ENCODE data around the gene HEXB. TPM values are rescaled to one million over a fixed set of nuclear protein-coding genes. Genes with fewer than 3 reads are reported as not detected.
"Not testable (repeated sequence)": the region's sequence is repeated elsewhere in the genome, so short reads cannot be mapped to it uniquely, and the experiment has no call there.

HEXB gene
- total RNA-seq, 1 experiment from 2014 or later = 79.6 TPM

GRCh38 chr5:74670396-74671038 lies 14.5 kb upstream of the HEXB start:
- H3K27me3 ChIP-seq (ENCODE audit: control insufficient read depth, insufficient read depth, low read length) = no peaks in the 10 kb centered on the region
- DNase-seq = no peak

GRCh38 chr5:74672215-74672877 lies 12.7 kb upstream of the HEXB start:
- H3K27me3 ChIP-seq (ENCODE audit: control insufficient read depth, insufficient read depth, low read length) = no peaks in the 10 kb centered on the region
- no peaks in the 10 kb centered on the region for H3K36me3 ChIP-seq (replicated peaks; ENCODE audit: control insufficient read depth, insufficient read depth, low read length)
- no peak for DNase-seq
- no peak overlapping the region for H3K4me3 ChIP-seq (ENCODE audit: insufficient read depth, low read depth, low read length)

More at GRCh38 chr5:74670396-74671038, 14.5 kb upstream of the HEXB start:
- Histone ChIP-seq H3K4me3 (ENCODE audit: insufficient read depth, low read depth, low read length) (no peak overlapping the region), H3K36me3 (replicated peaks; ENCODE audit: control insufficient read depth, insufficient read depth, low read length) (no peaks in the 10 kb centered on the region)

GRCh38 chr5:74673011-74673790 lies 11.8 kb upstream of the HEXB start:
- Histone ChIP-seq H3K36me3 (replicated peaks; ENCODE audit: control insufficient read depth, insufficient read depth, low read length) (no peaks in the 10 kb centered on the region), H3K27me3 (ENCODE audit: control insufficient read depth, insufficient read depth, low read length) (no peaks in the 10 kb centered on the region)
- DNase-seq = peak; percentile 44

GRCh38 chr5:74676466-74676865 lies 8.6 kb upstream of the HEXB start:
- not testable (repeated sequence) for H3K4me3 ChIP-seq (ENCODE audit: insufficient read depth, low read depth, low read length); H3K27me3 ChIP-seq (ENCODE audit: control insufficient read depth, insufficient read depth, low read length); DNase-seq; H3K36me3 ChIP-seq (replicated peaks; ENCODE audit: control insufficient read depth, insufficient read depth, low read length)

More at GRCh38 chr5:74673011-74673790, 11.8 kb upstream of the HEXB start:
- no peak overlapping the region for H3K4me3 ChIP-seq (ENCODE audit: insufficient read depth, low read depth, low read length)

- H3K4me3 ChIP-seq (ENCODE audit: insufficient read depth, low read depth, low read length) = not testable (repeated sequence)
These were observed 6.9 kb upstream of the HEXB start for GRCh38 chr5:74678123-74678522.

GRCh38 chr5:74679300-74679699 lies 5.7 kb upstream of the HEXB start:
- H3K27me3 ChIP-seq (ENCODE audit: control insufficient read depth, insufficient read depth, low read length); H3K36me3 ChIP-seq (replicated peaks; ENCODE audit: control insufficient read depth, insufficient read depth, low read length); H3K4me3 ChIP-seq (ENCODE audit: insufficient read depth, low read depth, low read length); DNase-seq: not testable (repeated sequence)

More at GRCh38 chr5:74678123-74678522, 6.9 kb upstream of the HEXB start:
- H3K27me3 ChIP-seq (ENCODE audit: control insufficient read depth, insufficient read depth, low read length); H3K36me3 ChIP-seq (replicated peaks; ENCODE audit: control insufficient read depth, insufficient read depth, low read length); DNase-seq: not testable (repeated sequence)

- H3K4me3 ChIP-seq (ENCODE audit: insufficient read depth, low read depth, low read length) = no peak overlapping the region
- H3K36me3 ChIP-seq (replicated peaks; ENCODE audit: control insufficient read depth, insufficient read depth, low read length) = no peaks in the 10 kb centered on the region
- no peak for DNase-seq
- no peaks in the 10 kb centered on the region for H3K27me3 ChIP-seq (ENCODE audit: control insufficient read depth, insufficient read depth, low read length)
These were observed 5.1 kb upstream of the HEXB start for GRCh38 chr5:74679966-74680365.

- Histone ChIP-seq H3K4me3 (ENCODE audit: insufficient read depth, low read depth, low read length) (peak overlapping the region; percentile 89), H3K36me3 (replicated peaks; ENCODE audit: control insufficient read depth, insufficient read depth, low read length) (no peaks in the 10 kb centered on the region; the same call in 1 of the 2 replicates), H3K27me3 (ENCODE audit: control insufficient read depth, insufficient read depth, low read length) (no peaks in the 10 kb centered on the region; the same call in 1 of the 2 replicates)
- DNase-seq = no peak
These were observed 1.1 kb downstream of the HEXB start for GRCh38 chr5:74685979-74686631.

GRCh38 chr5:74686962-74687751 lies 2.1 kb downstream of the HEXB start:
- H3K36me3 ChIP-seq (replicated peaks; ENCODE audit: control insufficient read depth, insufficient read depth, low read length) = peaks cover 1% of the 10 kb centered on the region; the same call in 1 of the 2 replicates
- H3K27me3 ChIP-seq (ENCODE audit: control insufficient read depth, insufficient read depth, low read length) = no peaks in the 10 kb centered on the region; the same call in 1 of the 2 replicates
- H3K4me3 ChIP-seq (ENCODE audit: insufficient read depth, low read depth, low read length) = no peak overlapping the region
- DNase-seq = no peak

GRCh38 chr5:74693191-74693590 lies 8.2 kb downstream of the HEXB start:
- H3K4me3 ChIP-seq (ENCODE audit: insufficient read depth, low read depth, low read length) = no peak overlapping the region
- DNase-seq = no peak
- H3K36me3 ChIP-seq (replicated peaks; ENCODE audit: control insufficient read depth, insufficient read depth, low read length) = peaks cover 3% of the 10 kb centered on the region; the same call in 1 of the 2 replicates
- H3K27me3 ChIP-seq (ENCODE audit: control insufficient read depth, insufficient read depth, low read length) = no peaks in the 10 kb centered on the region

- H3K27me3 ChIP-seq (ENCODE audit: control insufficient read depth, insufficient read depth, low read length) = no peaks in the 10 kb centered on the region
- no peak for DNase-seq
- peaks cover 9% of the 10 kb centered on the region for H3K36me3 ChIP-seq (replicated peaks; ENCODE audit: control insufficient read depth, insufficient read depth, low read length)
- no peak overlapping the region for H3K4me3 ChIP-seq (ENCODE audit: insufficient read depth, low read depth, low read length)
These were observed 32.6 kb downstream of the HEXB start for GRCh38 chr5:74717596-74717995.

- DNase-seq = no peak
- no peak overlapping the region for H3K4me3 ChIP-seq (ENCODE audit: insufficient read depth, low read depth, low read length)
- H3K36me3 ChIP-seq (replicated peaks; ENCODE audit: control insufficient read depth, insufficient read depth, low read length) = peaks cover 14% of the 10 kb centered on the region
- H3K27me3 ChIP-seq (ENCODE audit: control insufficient read depth, insufficient read depth, low read length) = no peaks in the 10 kb centered on the region
These were observed 37.2 kb downstream of the HEXB start for GRCh38 chr5:74722271-74722670.

GRCh38 chr5:74725331-74725730 lies 40.3 kb downstream of the HEXB start:
- no peak overlapping the region for H3K4me3 ChIP-seq (ENCODE audit: insufficient read depth, low read depth, low read length)
- peaks cover 14% of the 10 kb centered on the region for H3K36me3 ChIP-seq (replicated peaks; ENCODE audit: control insufficient read depth, insufficient read depth, low read length)
- DNase-seq = no peak
- H3K27me3 ChIP-seq (ENCODE audit: control insufficient read depth, insufficient read depth, low read length) = no peaks in the 10 kb centered on the region

GRCh38 chr5:74736759-74737158 lies 51.7 kb downstream of the HEXB start:
- no peak for DNase-seq
- no peaks in the 10 kb centered on the region for H3K27me3 ChIP-seq (ENCODE audit: control insufficient read depth, insufficient read depth, low read length)
- no peak overlapping the region for H3K4me3 ChIP-seq (ENCODE audit: insufficient read depth, low read depth, low read length)
- peaks cover 4% of the 10 kb centered on the region for H3K36me3 ChIP-seq (replicated peaks; ENCODE audit: control insufficient read depth, insufficient read depth, low read length)
